22Rv1 (cell line): ENCODE results near the gene LCLAT1.

ENCODE experiments used
- H3K27ac ChIP-seq: fragments of 450-650 bp; 2 replicates; pipeline ENCODE4 v1.5.1; 2017
- CTCF ChIP-seq: fragments of 450-650 bp; IDR thresholded peaks from 2 replicates; pipeline ENCODE4 v1.5.1; 2017; ENCODE audit warnings: mild to moderate bottlenecking
- ZFX ChIP-seq: fragments of 450-650 bp; IDR thresholded peaks from 2 replicates; pipeline ENCODE4 v1.6.1; 2017; ENCODE audit warnings: antibody characterized with exemption, borderline replicate concordance

The LCLAT1 gene

GRCh38 chr2:30627151-30627550 lies 180.1 kb downstream of the LCLAT1 start:
- no peak overlapping the region for H3K27ac ChIP-seq
- no peak for TF ChIP-seq CTCF
- TF ChIP-seq ZFX: no peak

- no peak overlapping the region for H3K27ac ChIP-seq
- TF ChIP-seq CTCF (no peak), ZFX (no peak)
Observed at GRCh38 chr2:30628341-30628740, 181.3 kb downstream of the LCLAT1 start.

- H3K27ac ChIP-seq: no peak overlapping the region
- TF ChIP-seq ZFX (no peak), CTCF (no peak)
Observed at GRCh38 chr2:30629866-30630265, 182.8 kb downstream of the LCLAT1 start.

- no peak overlapping the region for H3K27ac ChIP-seq
- no peak for TF ChIP-seq CTCF
Observed at GRCh38 chr2:30631051-30631671, 184.1 kb downstream of the LCLAT1 start.

GRCh38 chr2:30633039-30633438 lies 186.0 kb downstream of the LCLAT1 start:
- no peak for TF ChIP-seq CTCF
- TF ChIP-seq ZFX: no peak

GRCh38 chr2:30636311-30636710 lies 189.3 kb downstream of the LCLAT1 start:
- H3K27ac ChIP-seq: no peak overlapping the region
- no peak for TF ChIP-seq ZFX
- no peak for TF ChIP-seq CTCF

More at GRCh38 chr2:30633039-30633438, 186.0 kb downstream of the LCLAT1 start:
- no peak overlapping the region for H3K27ac ChIP-seq

- H3K27ac ChIP-seq: peak overlapping the region; percentile 11; the same call in 1 of the 2 replicates
- TF ChIP-seq ZFX: no peak
Observed at GRCh38 chr2:30639836-30640235, 192.8 kb downstream of the LCLAT1 start.
